ENCODE measurements around the gene IL34.

GRCh38 chr16:70605283-70605657 lies 41.1 kb upstream of the IL34 start:
- no peak for TF ChIP-seq CTCF (IDR thresholded peaks at IDR 0.05; ENCODE audit: low read length)
- no peak for TF ChIP-seq EZH2phosphoT487 (IDR thresholded peaks at IDR 0.05; ENCODE audit: low read length)
